Stomach (tissue), 4 donors: ENCODE measurements around the gene LGI1.

Experiments
- CTCF ChIP-seq, 7 experiments: fragments of 450-650 bp in 4 of 7; fragments of 200-600 bp in 3 of 7; sonication (generic) in 3 of 7; IDR thresholded peaks; one replicate each; pipeline ENCODE4 v1.5.1; 2016 to 2019; ENCODE audit warnings: antibody characterized with exemption in 7 of 7, control low read depth in 2 of 7, mild to moderate bottlenecking in 1 of 7
- EP300 ChIP-seq: sonication (generic); formaldehyde crosslinking; IDR thresholded peaks from one replicate; pipeline ENCODE4 v1.6.1; 2017; ENCODE audit warnings: antibody characterized with exemption
- POLR2AphosphoS5 ChIP-seq, 3 donors: sonication (generic); formaldehyde crosslinking; IDR thresholded peaks; one replicate each; pipeline ENCODE4 v1.6.1; 2016; ENCODE audit warnings: antibody characterized with exemption in 3 of 3

- TF ChIP-seq CTCF (IDR thresholded peaks at IDR 0.05) (no peak), EP300 (no peak), POLR2AphosphoS5 (IDR thresholded peaks at IDR 0.05) (no peak)
Observed at GRCh38 chr10:93711891-93712290, 45.8 kb upstream of the LGI1 start.
